H54 (cell line): ENCODE results near the gene OR10Z1.

ENCODE experiments used
- DNase-seq: peaks from one replicate; pipeline ENCODE4 v3.0.0; 2011; ENCODE audit warnings: low spot score, mixed read lengths; ENCODE audit not compliant: insufficient read length
- FAIRE-seq: peaks from 3 replicates; lab custom pipeline; 2011; peaks lifted over from hg19 to GRCh38; lab: Jason Lieb, UNC
- POLR2A ChIP-seq: IDR thresholded peaks from 2 replicates; pipeline ENCODE4 v1.6.1; 2011; ENCODE audit warnings: low read depth, mild to moderate bottlenecking, low read length

Gene OR10Z1

GRCh38 chr1:158638904-158639303 is 33.8 kb downstream of the OR10Z1 start:
- TF ChIP-seq POLR2A: no peak
- no peak for FAIRE-seq
- DNase-seq: no peak

GRCh38 chr1:158644449-158644848 is 39.4 kb downstream of the OR10Z1 start:
- TF ChIP-seq POLR2A: no peak
- DNase-seq (no peak), FAIRE-seq (no peak)

- FAIRE-seq (no peak), DNase-seq (no peak)
- no peak for TF ChIP-seq POLR2A
These were observed 41.4 kb downstream of the OR10Z1 start for GRCh38 chr1:158646465-158646864.

- FAIRE-seq (no peak), DNase-seq (no peak)
- TF ChIP-seq POLR2A: no peak
These were observed 44.0 kb downstream of the OR10Z1 start for GRCh38 chr1:158649052-158649451.

- no peak for FAIRE-seq
- no peak for TF ChIP-seq POLR2A
- no peak for DNase-seq
These were observed 47.8 kb downstream of the OR10Z1 start for GRCh38 chr1:158652721-158653334.

- TF ChIP-seq POLR2A: no peak
- no peak for DNase-seq
- FAIRE-seq: no peak
These were observed 49.0 kb downstream of the OR10Z1 start for GRCh38 chr1:158654086-158654485.

- FAIRE-seq: no peak
- no peak for TF ChIP-seq POLR2A
- DNase-seq: no peak
These were observed 49.5 kb downstream of the OR10Z1 start for GRCh38 chr1:158654571-158654970.
